GM20000 (cell line): ENCODE data around the gene FHIT.

Experiments
- DNase-seq: peaks from one replicate; pipeline ENCODE4 v3.0.0; 2012; ENCODE audit warnings: low spot score
- TF ChIP-seq, protein P1 (sequence below): IDR thresholded peaks from 2 replicates; pipeline ENCODE4 v1.5.1; 2012; ENCODE audit warnings: mild to moderate bottlenecking, control low read depth; ENCODE audit errors: extremely low read depth, missing control alignments

FHIT gene

DNA sequence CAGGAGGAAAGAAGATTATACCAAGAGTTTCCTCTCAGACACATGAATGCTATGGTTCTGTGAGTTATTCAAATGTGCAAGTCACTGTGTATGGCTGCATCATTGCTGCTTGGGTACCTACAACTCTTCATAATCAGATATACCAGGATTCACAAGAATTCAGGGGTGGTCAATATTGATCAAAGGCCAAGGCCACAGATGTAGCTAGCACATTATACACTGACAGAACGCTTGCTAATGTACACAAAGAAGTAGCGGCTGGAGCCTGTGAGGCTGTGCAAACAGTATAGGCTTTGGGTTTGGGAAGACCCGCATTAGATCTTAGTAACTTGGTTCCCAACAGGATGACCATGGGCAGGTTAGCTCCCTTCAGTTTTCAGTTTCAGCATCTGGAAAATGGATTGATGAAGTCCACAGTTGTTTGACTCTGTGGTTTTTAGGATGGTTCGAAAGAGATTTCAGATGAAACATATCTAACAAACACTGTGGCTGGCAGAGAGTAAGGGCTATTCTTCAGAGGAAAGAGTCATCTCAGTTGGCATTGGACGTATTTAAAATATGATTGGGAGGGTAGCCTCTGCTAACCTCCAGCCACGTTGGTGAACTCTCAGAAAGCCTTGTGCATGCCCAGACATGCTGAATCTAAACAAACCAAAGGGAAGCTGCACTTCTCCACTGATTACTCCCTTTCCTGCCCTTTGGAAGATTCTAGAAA is 1452.7 kb downstream of the FHIT start:
- no peak for DNase-seq

DNA sequence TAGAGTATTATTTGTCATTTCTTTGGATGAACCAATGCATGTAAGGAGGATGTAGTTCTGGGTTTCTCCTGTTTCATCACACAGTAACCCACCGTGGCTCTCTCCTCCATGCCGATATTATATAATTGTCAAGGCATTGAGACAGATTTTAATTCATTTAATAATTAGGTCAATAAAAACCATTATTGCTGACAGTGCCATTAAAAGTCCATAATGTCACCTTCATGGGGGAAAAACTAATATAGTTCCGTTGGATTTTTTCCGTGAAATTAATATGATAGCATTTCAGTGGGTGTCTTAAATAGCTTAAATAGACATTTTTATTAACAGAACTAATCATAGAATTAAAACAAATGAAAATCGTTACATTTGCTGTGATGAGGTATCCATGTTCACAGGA is 1453.7 kb downstream of the FHIT start:
- TF ChIP-seq, protein P1, sequence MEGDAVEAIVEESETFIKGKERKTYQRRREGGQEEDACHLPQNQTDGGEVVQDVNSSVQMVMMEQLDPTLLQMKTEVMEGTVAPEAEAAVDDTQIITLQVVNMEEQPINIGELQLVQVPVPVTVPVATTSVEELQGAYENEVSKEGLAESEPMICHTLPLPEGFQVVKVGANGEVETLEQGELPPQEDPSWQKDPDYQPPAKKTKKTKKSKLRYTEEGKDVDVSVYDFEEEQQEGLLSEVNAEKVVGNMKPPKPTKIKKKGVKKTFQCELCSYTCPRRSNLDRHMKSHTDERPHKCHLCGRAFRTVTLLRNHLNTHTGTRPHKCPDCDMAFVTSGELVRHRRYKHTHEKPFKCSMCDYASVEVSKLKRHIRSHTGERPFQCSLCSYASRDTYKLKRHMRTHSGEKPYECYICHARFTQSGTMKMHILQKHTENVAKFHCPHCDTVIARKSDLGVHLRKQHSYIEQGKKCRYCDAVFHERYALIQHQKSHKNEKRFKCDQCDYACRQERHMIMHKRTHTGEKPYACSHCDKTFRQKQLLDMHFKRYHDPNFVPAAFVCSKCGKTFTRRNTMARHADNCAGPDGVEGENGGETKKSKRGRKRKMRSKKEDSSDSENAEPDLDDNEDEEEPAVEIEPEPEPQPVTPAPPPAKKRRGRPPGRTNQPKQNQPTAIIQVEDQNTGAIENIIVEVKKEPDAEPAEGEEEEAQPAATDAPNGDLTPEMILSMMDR: no peak
- no peak for DNase-seq

More for the DNA sequence above, 1452.7 kb downstream of the FHIT start:
- TF ChIP-seq, protein P1: no peak

DNA sequence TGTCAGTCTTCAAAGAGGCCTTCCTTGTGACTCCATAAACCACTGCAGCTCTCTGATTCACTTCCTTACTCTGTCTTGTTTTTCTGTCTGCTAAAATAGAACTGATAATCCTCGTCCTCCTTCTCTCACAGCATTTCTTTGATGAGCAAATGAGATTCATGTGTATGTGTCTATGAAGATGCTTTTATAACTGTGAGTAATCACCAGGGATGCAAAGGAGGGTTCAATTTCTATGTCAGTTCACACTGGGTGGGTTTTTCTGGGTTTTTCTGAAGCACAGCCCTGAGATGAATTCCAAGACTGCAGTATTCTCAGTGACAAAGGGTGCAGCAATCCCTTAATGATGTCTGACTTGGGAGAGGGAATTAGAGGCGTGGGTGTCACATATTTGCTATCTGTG is 1454.8 kb downstream of the FHIT start:
- TF ChIP-seq, protein P1: no peak
- no peak for DNase-seq

DNA sequence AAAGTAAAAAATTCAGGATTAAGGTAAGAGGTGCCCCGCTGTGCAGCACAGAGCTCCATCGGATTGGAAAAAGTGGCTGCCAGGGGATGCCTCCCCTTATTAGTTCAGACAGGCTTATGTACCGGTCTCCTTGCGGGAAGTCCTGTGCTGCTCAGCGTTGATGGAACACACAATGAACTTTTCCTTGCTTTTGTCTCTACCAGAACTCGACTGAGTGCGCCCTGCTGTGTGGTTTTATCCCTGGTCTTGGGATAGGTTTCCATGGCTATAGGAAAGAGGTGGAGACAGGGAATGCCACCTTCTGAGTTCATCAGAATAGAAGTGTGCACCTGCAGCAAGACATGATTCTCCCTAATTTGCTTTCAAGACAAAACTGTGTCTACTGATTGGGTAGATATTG is 1455.5 kb downstream of the FHIT start:
- TF ChIP-seq, protein P1: no peak
- DNase-seq: no peak

DNA sequence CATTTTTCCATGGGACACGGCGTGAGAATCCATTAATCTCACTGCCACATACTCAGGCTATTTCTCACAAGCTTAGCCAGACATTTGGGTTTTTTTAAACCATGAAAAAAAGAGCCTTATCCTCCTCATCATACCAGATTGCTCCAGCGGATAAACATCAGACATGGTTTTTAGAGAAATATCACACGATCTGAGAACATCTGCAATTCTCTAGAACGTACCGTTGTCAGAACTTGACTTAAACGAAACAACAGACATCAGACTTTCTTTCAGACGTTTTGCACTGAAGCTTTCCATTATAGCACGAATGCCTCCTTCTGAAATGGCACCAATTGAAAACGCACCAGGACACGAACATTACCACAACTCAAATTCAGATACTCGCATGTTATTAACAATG is 1457.3 kb downstream of the FHIT start:
- no peak for DNase-seq
- TF ChIP-seq, protein P1: no peak

DNA sequence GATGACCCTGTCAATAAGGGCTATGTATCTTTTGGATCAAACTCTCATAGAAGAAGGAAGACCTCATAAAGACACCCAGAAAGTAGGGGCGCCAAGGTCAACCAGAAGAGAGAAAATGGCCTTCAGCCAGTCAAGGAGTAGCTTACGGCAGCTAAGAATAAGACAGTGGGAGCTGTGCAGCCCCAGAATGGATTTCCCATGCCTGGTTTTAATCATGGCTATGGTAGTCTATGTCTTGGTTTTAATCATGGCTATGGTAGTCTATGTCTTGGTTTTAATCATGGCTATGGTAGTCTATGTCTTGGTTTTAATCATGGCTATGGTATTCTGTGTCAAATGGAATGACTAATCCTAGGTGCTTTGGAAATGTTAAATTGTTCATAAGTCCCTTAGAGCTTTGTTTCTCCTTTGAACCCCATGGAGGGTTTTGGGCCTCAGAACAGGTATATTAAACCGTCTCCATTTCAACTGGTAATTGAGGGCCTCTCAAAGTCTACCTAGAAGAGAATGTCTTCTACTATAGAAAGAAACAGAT is 1459.4 kb downstream of the FHIT start:
- no peak for DNase-seq
- TF ChIP-seq, protein P1: no peak

DNA sequence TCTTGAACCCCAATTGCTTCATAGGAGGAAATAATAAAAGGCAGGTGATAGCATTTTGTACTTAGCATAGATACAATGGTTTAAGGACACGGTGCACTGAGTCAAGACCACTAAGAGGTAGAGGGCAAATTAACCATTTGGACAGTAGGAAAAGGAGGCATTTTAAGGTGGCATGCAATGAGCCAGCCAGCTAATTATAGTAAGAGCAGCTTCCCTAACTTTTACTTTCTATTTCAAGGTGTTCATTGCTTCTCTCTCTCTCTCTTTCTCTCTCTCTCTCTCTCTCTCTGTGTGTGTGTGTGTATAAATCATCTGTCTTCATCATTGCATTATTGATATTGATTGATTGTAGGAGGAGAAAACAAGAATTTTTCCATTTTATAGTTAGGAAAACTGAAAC is 1461.0 kb downstream of the FHIT start:
- no peak for DNase-seq
- TF ChIP-seq, protein P1: no peak
